Activated gamma-delta T cell treated with Interleukin-2 at 50 U/mL for 16 hours (primary cell): Measurements from ENCODE around the gene CDX2.
"Not testable (repeated sequence)": the region's sequence is repeated elsewhere in the genome, so short reads cannot be mapped to it uniquely, and the experiment has no call there.

Source experiments
- DNase-seq: peaks from one replicate; pipeline ENCODE4 v3.0.0-alpha.2; 2020

The CDX2 gene

GRCh38 chr13:27969082-27969865 is at the start of gene CDX2:
TSS of gene CDX2 (minus strand) at chr13:27969315. CDS start at chr13:27969006, 309 bp downstream.
- no peak for DNase-seq

- DNase-seq = no peak
Observed at GRCh38 chr13:28014301-28014700, 45.2 kb upstream of the CDX2 start.

GRCh38 chr13:28013482-28013881 is 44.4 kb upstream of the CDX2 start:
- no peak for DNase-seq

- no peak for DNase-seq
Observed at GRCh38 chr13:28012896-28013295, 43.8 kb upstream of the CDX2 start.

- DNase-seq = no peak
Observed at GRCh38 chr13:28012383-28012782, 43.3 kb upstream of the CDX2 start.

GRCh38 chr13:28010046-28010445 is 40.9 kb upstream of the CDX2 start:
- no peak for DNase-seq

GRCh38 chr13:28005016-28005415 is 35.9 kb upstream of the CDX2 start:
- not testable (repeated sequence) for DNase-seq

- DNase-seq = no peak
Observed at GRCh38 chr13:28002886-28003698, 34.0 kb upstream of the CDX2 start.

GRCh38 chr13:28001837-28002473 is 32.8 kb upstream of the CDX2 start:
- DNase-seq = no peak

GRCh38 chr13:28001049-28001448 is 31.9 kb upstream of the CDX2 start:
- DNase-seq = no peak

- DNase-seq = no peak
Observed at GRCh38 chr13:28000567-28000966, 31.5 kb upstream of the CDX2 start.

- no peak for DNase-seq
Observed at GRCh38 chr13:27997904-27998522, 28.9 kb upstream of the CDX2 start.

- no peak for DNase-seq
Observed at GRCh38 chr13:27991881-27992280, 22.8 kb upstream of the CDX2 start.

GRCh38 chr13:27988520-27988919 is 19.4 kb upstream of the CDX2 start, which contains the start of gene URAD:
TSS of gene URAD (minus strand) at chr13:27988693. CDS start at chr13:27988637, 56 bp downstream.
- DNase-seq = no peak

GRCh38 chr13:27985600-27985999 is 16.5 kb upstream of the CDX2 start:
- DNase-seq = no peak

GRCh38 chr13:27982361-27982760 is 13.2 kb upstream of the CDX2 start:
- no peak for DNase-seq

- DNase-seq = no peak
Observed at GRCh38 chr13:27981006-27981708, 12.0 kb upstream of the CDX2 start.

- no peak for DNase-seq
Observed at GRCh38 chr13:27980280-27980998, 11.3 kb upstream of the CDX2 start.

- no peak for DNase-seq
Observed at GRCh38 chr13:27979765-27980279, 10.7 kb upstream of the CDX2 start.

GRCh38 chr13:27979001-27979643 is 10.0 kb upstream of the CDX2 start:
- DNase-seq = no peak
